COR-L47 (cell line): ENCODE data around the gene ZBTB7C.
A peak's percentile ranks its signal among the peaks of the same experiment; 100 is the strongest.

Experiments
- DNase-seq: peaks from one replicate; lab custom pipeline; 2025; lab: John Stamatoyannopoulos, UW

Gene ZBTB7C

DNA sequence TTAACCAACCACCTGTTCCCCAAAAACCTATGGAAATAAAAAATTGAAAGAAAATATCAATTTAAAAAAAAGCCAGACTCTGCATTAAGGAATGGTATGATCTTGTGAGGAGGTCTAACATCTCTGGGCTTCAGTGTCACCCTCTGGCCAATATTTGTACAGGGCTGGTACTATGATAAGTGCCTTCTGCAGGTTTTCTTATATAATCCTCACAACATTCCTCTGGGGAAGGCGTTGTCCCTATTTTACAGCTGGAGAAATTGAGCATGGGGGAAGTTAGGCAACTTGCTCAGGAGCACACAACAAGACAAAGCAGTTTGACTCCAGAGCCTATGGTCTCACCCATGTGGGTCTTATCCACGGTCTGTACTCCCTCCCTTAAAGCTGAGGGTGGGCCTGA lies 86.0 kb downstream of the ZBTB7C start:
- DNase-seq, result no peak

DNA sequence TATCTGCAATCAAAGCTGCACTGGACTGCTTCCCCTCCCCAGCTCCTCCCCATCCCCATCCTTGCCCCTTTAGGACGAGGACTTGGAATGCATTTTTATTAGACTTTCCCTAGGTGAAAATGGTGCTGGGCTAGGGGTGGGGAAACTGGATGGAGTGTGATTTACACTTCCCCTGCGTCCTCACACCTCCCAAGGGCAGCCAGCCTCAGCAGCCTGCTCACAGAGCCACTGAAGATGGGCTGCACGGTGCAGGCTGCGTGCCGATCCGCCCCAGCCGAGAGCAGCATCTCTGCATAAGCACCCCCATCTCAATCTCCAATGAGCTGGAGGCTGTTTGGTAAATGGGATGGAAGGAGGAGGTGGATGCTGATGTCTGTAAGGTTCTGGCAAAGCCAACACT lies 87.6 kb downstream of the ZBTB7C start:
- DNase-seq, result no peak

DNA sequence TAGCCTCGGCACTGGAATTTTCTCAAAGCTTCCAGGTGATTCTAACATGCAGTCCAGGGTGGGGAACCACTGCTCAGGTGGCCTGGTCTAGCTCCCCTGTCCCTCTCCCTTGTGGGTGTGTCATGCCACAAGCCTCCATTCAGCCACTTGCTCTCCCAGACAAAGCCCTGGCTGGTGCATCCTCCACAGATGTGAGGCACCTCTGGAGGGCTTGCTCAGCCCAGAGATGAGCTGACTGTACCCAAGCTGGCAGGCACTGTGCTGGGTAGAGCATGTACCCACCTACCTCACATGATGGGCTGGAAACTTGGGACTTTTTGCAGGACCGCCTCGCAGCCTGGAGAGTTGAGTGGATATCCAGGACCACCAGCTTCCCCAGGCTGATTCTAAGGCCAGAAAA lies 88.1 kb downstream of the ZBTB7C start:
- DNase-seq, result no peak

DNA sequence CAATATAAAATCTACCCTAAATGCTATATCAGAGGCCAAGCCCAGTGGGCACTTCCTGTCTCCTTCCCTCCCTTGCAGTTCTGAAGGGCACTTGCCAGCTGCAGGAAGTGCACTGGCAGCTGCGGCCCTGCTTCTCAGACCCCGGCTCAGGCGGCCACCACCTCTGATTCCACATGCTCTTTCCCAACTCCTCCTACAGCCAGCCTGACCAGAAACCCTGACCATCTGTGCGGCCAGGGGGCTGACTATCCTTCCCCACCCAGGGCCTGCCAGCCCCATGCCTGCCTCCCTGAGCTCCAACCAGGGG lies 88.6 kb downstream of the ZBTB7C start:
- DNase-seq, result no peak

DNA sequence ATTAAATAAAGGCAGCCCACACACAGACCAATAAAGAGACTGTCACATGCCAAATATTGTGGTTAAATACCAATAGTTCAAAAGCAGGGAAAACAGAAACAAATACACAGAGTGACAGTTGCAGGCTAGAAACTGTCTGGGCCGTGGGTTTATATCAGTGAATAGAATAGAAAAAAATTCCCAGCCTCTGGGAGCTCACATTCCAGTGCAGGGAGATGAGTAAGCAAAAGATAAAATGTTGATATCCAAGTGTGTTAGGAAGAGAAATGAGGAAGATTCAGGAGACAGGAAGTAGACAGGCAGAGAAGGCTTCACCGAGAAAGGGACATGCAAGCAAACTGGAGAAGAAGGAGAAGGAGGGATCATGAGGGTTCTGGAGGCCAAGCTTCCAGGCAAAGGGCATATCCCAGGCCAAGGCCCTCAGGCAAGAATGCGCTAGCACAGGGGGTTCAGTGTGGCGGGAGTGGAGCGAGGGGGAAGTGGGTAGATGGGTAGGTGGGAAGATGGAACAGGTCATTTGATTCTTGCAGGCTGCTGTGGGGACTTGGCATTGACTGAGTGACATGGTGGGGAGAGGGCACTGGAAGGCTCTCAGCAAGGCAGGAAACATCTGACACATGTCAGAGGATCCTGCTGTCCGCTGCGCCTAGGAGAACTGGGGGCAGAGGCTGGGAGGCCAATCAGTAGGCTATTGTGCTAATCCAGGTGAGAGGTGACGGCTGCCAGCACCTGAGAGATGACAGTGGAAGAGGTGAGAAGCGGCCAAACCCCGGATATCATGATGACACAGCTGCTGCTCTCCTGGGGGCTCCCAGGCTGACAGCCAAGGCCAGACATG lies 89.2 kb downstream of the ZBTB7C start:
- DNase-seq, result peak; percentile 97

DNA sequence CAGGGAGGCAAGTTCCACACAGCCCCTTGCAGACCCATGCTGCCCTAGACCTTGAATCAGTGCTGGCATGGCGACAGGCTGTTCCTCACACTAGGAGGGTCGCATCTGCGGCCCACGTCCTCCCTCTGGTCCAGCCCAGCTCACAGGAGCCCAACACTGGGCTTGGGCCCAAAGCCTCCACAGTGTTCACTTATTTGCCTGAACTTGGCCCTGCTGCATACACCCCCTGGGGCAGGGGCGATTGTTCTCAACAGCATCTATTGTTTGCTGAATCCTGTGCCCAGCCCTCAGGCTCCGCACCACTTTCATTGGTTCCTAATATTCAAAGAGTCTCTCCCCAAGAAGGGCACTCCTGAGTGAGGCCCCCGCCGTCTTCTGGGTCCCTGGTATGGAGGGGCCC lies 90.7 kb downstream of the ZBTB7C start:
- DNase-seq, result peak; percentile 96

DNA sequence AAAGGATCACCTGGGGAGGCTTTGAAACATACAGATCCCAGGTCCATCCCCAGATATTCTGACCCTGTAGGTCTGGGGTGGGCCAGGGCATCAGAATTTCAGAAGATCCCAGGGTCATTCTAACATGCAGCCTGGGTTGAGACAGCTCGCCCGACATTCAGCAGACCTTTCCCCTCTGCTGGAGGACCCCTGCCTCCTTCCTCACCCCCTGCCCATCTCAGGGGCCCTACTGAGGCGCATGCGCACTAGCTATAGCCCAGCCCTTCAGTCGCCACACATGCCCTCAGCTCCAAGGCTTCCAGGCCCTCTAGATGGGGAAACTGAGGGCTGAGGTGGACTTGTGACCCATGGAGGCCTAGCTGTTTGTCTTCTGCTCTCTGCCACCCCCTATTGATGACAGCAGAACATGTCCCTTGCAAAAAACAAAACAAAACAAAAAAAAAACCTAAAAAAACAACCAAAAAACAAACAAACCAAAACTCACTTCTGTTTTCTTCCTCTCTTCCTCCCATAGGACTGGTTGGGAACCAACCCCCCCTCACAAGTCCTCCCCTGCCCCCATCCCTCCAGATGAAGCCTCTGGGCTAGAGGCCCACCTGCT lies 91.3 kb downstream of the ZBTB7C start:
- no peak for DNase-seq

DNA sequence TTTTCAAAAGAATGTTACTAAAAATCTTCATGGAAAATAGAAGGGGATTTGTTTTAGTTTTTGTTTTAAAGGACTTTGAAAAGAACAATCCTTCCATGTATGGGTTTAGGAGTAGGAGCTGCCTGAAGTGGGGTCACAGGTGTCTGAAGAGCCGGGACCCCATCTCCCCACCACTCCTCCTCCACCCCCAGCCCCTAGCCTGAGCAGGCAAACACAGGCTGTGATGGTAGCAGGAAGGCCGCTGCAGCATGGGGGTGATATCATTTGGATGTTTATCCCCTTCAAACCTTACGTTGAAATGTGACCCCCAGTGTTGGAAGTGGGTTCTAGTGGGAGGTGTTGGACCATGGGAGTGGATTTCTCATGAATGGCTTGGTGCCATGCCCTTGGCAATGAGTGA lies 93.0 kb downstream of the ZBTB7C start:
- no peak for DNase-seq

DNA sequence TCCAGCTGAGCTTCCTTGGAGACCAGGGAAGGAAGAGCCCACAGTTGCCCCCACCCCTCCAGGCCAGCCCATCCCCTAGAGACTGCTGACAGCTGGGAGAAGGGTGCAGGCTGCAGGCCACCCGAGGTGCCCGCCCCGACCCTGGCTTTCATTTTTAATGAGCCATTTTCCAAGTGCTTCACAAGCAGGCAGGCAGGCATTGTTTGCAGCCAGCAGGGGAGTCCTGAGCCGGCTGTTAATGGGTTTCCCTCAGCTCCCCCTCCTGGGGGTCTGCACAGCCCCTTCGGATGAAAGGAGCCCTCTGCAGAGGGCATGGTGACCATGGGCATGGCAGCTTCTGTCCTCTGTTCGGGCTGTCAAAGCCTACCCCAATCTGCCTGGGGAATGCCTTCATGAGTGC lies 94.5 kb downstream of the ZBTB7C start:
- DNase-seq, result peak; percentile 91

DNA sequence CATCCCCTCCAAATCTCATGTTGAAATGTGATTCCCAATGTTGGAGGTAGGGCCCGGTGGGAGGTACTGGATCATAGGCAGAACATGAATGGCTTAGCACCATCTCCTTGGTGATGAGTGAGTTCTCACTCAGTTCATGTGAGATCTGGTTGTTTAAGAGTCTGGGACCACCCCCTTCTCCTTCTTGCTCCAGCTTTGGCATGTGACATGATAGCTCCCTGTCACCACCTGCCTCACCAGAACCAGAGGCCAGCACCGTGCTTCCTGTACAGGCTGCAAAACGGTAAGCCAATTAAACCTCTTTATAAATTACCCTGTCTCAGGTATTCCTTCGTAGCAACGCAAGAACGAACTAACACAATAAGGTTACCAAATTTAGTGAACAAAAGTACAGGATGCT lies 95.4 kb downstream of the ZBTB7C start:
- peak; percentile 63 for DNase-seq

DNA sequence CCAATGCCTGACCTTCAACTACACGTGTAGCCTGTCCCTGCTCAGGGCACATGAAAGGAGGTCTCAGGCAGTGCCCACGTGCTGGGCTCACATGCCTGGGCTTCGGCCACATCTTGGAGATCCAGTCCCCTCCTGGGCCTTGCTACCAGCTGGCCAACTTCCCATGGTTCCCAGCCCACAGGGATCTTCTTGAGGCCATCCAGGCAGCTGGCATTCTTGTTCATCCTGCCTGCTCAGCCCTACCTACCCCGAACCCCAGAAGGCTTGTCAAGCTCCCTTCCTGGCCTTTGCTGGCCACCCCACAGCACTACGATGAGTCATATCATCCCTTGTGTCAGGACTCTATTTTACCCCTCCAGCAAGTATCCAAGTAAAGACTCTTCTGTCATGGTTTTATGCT lies 97.1 kb downstream of the ZBTB7C start:
- no peak for DNase-seq

DNA sequence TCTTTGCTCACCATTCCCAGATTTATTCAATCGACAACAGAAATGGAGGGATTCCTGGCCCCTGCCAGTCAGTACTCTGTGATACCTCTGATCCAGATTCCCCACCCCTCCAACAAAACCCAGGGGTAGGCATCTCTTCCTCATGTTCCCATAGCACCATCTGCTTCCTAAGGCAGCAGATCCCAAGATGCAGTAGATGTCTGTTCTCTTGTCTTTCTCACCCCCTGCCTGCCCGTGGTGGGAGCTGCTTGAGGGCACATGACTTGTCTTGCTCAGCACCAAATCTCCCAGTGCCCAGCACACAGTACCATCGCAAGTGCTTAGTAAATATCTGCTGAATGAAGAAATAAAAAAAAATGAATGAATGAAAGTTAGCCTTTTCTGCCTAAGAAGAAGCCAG lies 98.2 kb downstream of the ZBTB7C start:
- no peak for DNase-seq

DNA sequence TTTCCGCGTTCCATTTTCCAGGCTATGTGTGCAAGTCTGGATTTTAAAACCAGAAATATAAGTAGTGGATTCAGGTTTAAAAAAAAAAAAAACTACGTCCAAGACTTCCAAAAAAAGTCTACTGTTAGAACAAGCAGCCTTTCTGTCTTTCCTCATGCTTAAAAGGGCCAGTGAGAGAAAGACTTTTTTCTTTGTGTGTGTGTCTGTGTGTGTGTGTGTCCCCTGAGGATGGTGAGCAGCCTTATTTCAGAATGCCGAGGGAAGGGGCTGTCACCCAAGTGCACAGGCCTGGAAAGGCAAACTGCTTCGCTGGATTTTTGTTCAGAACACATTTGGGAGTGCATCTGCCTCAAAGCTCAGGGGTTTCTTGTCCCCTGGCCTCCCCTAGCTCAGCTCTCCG lies 98.8 kb downstream of the ZBTB7C start:
- no peak for DNase-seq

DNA sequence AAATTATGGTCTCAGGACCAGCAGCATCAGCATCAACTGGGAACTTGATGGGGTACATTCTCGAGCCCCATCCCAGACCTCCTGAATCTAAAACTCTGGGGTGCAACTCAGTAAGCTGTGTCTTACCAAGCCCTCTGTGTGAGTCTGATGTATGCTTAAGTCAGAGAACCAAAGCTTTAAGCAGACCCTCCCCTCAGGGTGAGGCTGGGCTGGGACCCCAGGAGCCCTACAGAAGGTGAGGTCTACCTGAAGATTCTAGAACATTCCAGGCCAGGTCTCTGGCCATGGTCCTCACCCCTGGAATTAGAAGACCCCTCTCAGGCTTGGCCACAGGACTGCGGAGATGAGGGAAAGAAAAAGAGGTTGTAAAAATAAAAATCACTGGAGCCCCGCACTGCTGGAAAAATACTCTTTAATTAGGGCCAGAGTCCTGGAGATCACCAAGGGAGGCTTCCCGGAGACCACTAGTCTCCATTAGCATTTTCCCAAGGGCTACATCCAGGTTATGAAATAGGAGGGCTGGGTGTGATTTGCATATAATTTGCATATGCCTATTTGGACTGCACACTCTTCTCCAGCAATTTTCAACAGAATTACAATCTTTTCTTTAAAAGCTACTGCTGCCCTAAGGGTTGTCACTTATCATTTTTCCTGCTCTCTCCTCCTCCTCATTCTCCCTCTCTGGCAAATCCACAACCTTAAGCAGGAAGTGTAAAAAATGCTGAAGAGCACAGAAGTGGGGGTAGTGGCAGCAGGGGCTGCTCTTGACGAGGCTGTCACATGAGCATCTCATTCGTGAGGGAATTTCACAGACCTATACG lies 100.2 kb downstream of the ZBTB7C start:
- no peak for DNase-seq

DNA sequence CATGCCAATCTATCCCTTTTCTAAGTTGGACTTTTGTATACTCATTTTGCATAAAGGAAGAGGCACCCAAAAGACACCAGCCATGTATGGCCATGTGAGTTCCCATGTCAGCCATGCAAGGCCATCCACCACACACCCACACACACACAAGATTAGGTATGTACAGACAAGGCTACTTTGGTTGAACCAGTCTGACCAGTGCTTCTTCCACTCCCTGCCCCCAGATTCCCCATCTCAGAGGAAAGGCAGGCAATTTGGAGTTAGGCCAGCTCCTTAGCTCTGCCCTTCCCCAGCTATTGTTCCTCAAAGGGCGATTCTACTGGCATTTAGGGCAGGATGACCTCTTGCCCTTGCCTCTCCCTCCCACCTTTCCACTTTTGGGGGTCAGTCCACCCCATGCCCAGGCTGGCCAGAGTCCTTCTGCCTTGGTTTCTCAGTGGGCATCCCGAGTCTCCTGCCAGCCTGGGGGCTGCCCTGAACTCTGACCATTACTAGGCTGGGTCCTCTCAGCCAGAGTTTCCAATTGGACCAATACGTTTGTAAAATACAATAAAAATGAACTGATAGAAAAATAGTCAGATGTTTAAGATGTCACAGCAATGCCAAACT lies 101.1 kb downstream of the ZBTB7C start:
- DNase-seq, result no peak

DNA sequence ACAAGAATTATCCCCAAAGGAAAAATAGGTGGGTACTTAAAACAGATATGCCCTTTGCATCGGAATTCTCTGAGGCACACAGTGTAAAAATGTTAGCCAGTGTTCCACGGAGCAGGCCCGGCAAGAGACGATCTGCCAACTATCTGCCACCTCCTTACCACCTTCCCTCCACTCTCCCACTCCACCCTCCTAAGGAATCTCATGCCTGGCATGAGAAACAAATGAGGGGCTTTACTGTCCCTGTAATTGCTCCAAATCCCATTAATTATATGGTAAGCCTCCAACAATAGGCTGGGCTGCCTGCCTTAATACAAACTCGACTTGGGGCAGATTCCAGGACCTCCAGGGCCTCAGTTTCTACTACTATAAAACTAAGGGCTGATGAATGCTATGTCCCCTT lies 102.3 kb downstream of the ZBTB7C start:
- DNase-seq, result no peak

DNA sequence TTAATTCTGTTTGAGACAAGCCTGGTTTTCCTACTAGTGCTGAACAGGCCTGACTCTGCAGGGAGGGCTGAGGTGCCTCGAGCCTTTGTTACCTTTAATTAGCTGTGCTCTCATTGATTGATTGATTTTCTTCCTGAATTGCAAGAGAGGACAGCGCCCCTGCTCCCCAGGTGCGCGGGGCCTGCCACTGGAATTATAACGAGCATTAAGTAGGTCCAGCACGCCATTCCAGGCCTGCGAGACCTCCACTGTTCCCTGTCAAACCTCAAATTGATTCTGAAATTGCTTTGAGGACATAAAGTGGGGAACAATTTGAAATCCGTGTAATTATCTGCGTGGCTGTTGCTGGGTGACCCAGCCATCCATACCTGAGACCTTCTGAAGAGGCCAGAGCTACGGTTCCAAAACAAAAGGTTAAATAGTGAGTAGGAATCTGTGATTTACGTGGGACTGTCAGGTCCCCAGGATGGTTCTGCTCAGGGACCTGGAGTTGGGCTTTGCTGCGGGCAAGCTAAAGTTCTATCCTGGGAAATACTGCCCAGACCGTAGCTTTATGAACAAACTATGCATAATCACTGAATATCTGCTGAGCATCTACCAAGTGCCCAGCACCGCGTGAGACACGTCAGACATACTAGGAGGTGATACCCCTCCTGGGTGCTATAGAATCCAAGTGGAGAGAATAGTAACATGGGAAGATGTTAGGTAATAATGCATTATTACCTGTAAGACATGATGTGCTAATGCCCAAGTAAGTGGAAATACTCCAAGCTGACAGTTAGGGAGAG lies 104.1 kb downstream of the ZBTB7C start:
- no peak for DNase-seq

DNA sequence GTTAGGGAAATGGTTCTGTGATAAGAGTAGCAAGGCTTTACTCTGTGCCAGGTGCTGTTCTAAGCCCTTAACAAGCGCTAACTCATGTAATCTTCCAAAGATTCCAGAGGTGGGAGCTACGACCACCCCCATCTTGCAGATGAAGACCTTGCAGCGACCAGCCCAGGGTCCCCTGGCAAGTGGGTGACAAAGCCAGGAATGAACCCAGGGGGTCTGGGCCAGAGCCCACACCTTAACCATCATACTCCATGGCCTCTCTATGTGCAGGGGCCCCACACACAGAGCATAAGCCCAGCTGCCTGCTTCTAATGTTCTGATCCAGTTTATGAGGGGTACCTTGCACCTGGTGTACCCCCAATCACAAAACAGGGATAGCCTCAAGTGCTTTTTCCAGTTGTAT lies 105.3 kb downstream of the ZBTB7C start:
- DNase-seq, result no peak

DNA sequence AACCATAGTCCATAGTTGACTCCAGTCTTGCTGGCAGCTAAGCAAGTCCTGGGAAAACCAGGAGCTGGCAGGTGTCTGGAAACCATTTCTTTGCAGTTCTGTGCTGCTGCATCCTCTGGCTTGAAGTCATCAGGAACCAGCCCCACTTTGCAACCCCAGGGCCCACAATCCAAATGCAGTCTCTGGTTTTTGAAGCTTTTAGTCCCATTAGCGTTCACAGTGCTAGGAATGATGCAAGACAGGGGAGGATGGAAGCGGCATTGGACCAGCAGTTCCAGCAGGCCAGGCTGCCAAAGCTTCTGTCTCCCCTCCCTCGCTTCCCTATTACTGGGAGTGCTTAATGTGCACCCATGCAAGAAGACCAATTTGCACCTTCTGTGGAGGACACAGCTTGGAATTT lies 106.4 kb downstream of the ZBTB7C start:
- no peak for DNase-seq

DNA sequence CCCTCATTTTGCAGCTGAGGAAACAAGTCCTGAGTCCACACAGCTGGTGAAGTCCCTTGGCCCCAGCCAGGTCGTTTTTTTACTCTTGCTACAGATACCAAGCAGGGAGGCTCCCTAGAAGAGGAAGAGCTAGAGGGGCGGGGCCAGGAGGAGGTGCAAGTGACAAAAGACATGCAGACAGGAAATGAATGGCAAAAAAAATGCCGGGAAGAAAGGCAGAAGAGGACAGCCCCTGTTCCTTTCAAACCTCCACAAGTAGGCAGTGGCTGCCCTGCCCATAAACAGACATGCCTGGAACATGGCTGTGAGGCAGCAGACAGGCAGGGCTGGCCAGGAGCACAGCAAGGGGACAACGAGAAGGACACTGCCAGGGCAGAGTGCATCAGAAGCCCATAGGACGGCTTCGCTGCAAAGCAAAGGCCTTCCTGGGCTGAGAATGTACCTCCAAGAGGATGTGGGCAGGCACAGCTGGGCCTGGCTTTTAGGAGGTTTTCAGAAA lies 108.7 kb downstream of the ZBTB7C start:
- DNase-seq, result peak; percentile 71

DNA sequence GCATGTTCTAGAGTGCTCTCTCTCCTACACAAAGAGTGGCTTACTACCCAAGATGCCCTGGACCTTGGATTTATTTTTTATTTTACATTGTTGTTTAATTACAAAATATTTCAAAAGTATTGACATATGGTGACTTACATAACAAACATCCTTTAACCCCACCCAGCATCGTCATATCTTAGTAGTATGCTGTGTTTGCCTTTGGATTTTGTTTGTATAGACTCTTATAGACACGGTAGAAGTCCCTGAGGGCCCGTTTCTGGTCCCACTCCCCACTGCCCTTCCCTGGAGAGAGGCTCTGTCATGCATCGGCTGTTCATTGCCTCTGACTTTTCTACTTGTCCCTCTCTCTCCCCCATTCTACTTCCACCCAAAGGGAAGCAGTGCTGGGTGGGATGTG lies 112.0 kb downstream of the ZBTB7C start:
- DNase-seq, result no peak

DNA sequence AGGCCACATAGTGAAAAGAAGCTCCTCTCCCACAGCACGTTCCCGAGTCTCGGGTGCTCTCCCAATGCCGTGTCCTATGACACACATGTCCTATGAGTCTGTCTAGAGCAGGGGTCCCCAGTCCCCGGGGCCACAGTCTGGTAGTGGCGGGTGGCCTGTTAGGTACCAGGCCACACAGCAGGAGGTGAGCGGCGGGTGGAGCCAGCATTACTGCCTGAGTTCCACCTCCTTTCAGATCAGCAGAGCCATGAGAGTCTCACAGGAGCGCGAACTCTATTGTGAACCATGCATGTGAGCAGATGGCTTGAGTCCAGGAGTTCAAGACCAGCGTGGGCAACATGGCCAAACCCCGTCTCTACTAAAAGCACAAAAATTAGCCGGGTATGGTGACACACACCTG lies 112.6 kb downstream of the ZBTB7C start:
- no peak for DNase-seq
